Muscle of back (tissue), 11 donors: Measurements from ENCODE around the gene ITSN1. TPM values are rescaled to one million over a fixed set of nuclear protein-coding genes. Genes with fewer than 3 reads are reported as not detected.

Source experiments
- DNase-seq, 3 donors: peaks; one replicate each; pipeline versions ENCODE4 v3.0.0 to v3.0.0-alpha.2; 2013
- polyA plus RNA-seq, 10 donors: library from polyadenylated mRNA; unstranded; fragments of 120-200 nt; gene quantifications; one replicate each; pipeline ENCODE4 v1.2.1, GENCODE V29; 2013; ENCODE audit not compliant: insufficient read length in 10 of 10

Gene ITSN1
- polyA plus RNA-seq, 10 donors, result 29.9 to 44.9 (median 35.4) TPM

- no peak for DNase-seq
Observed at GRCh38 chr21:33835920-33836319, 193.6 kb downstream of the ITSN1 start.

- no peak for DNase-seq
Observed at GRCh38 chr21:33836408-33836807, 194.1 kb downstream of the ITSN1 start.

- no peak for DNase-seq
Observed at GRCh38 chr21:33839167-33839716, 196.9 kb downstream of the ITSN1 start.

- no peak for DNase-seq
Observed at GRCh38 chr21:33839806-33840205, 197.5 kb downstream of the ITSN1 start.

GRCh38 chr21:33840771-33841170 lies 198.5 kb downstream of the ITSN1 start:
- DNase-seq, result no peak

- DNase-seq, result no peak
Observed at GRCh38 chr21:33841561-33841960, 199.3 kb downstream of the ITSN1 start.

GRCh38 chr21:33843216-33843615 lies 200.9 kb downstream of the ITSN1 start:
- DNase-seq, result peak in 1 of 3 donors; percentile 22

GRCh38 chr21:33844104-33844889 lies 202.0 kb downstream of the ITSN1 start:
- peak in 1 of 3 donors; percentile 26 for DNase-seq

GRCh38 chr21:33844890-33845205 lies 202.5 kb downstream of the ITSN1 start:
- no peak for DNase-seq

GRCh38 chr21:33846141-33846540 lies 203.8 kb downstream of the ITSN1 start:
- no peak for DNase-seq

GRCh38 chr21:33847588-33848248 lies 205.4 kb downstream of the ITSN1 start:
- DNase-seq, result peak; percentile 31 to 52 (median 47)

GRCh38 chr21:33848249-33848953 lies 206.1 kb downstream of the ITSN1 start:
- no peak for DNase-seq

GRCh38 chr21:33849834-33850233 lies 207.5 kb downstream of the ITSN1 start:
- DNase-seq, result no peak

- no peak for DNase-seq
Observed at GRCh38 chr21:33850401-33850800, 208.1 kb downstream of the ITSN1 start.

GRCh38 chr21:33850985-33851384 lies 208.7 kb downstream of the ITSN1 start:
- DNase-seq, result no peak

- DNase-seq, result no peak
Observed at GRCh38 chr21:33852485-33852884, 210.2 kb downstream of the ITSN1 start.

GRCh38 chr21:33854604-33855003 lies 212.3 kb downstream of the ITSN1 start:
- no peak for DNase-seq

- DNase-seq, result no peak
Observed at GRCh38 chr21:33855190-33855589, 212.9 kb downstream of the ITSN1 start.

- DNase-seq, result no peak
Observed at GRCh38 chr21:33856893-33857527, 214.7 kb downstream of the ITSN1 start.

- DNase-seq, result no peak
Observed at GRCh38 chr21:33857846-33858666, 215.8 kb downstream of the ITSN1 start.
